ENCODE data around the gene ERMAP.
A peak's percentile ranks its signal among the peaks of the same experiment; 100 is the strongest.
"Not testable (repeated sequence)": the region's sequence is repeated elsewhere in the genome, so short reads cannot be mapped to it uniquely, and the experiment has no call there.

Gene ERMAP

DNA sequence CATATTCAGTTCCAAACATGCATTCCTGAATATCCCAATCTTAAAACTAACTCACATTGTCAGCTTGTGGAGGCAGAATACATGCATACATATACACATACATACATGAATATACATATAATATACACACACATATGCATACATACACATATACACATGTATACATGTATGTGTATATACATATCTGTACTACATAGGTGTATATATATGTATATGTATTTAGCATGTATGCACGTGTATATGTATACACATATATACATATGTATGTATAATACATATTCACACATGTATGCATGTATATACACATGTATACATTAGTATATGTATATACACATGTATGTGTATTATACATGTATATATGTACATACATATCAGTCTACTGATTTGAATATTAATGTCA lies 28.3 kb downstream of the ERMAP start:
- no peak for DNase-seq (ENCODE audit: low read depth)

DNA sequence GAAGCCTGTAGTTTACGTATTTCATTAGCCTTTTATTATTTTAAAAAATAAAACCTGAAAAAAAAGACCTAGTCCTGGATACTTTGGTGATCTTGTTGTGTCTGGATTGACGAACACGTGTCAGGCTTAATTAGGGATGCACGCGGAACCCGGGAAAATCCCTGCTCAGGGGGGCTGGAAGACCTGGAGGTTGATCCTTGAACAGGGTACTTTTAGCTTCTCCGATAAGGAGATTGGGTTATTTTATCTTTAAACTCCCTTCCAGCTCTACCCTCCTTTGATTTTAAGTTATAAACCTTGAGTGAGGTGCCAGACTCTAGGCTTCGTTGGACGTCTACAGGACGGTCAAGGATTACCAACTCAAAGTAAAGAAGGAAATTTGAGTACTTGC lies 28.9 kb downstream of the ERMAP start:
- no peak for DNase-seq (ENCODE audit: low read depth)

DNA sequence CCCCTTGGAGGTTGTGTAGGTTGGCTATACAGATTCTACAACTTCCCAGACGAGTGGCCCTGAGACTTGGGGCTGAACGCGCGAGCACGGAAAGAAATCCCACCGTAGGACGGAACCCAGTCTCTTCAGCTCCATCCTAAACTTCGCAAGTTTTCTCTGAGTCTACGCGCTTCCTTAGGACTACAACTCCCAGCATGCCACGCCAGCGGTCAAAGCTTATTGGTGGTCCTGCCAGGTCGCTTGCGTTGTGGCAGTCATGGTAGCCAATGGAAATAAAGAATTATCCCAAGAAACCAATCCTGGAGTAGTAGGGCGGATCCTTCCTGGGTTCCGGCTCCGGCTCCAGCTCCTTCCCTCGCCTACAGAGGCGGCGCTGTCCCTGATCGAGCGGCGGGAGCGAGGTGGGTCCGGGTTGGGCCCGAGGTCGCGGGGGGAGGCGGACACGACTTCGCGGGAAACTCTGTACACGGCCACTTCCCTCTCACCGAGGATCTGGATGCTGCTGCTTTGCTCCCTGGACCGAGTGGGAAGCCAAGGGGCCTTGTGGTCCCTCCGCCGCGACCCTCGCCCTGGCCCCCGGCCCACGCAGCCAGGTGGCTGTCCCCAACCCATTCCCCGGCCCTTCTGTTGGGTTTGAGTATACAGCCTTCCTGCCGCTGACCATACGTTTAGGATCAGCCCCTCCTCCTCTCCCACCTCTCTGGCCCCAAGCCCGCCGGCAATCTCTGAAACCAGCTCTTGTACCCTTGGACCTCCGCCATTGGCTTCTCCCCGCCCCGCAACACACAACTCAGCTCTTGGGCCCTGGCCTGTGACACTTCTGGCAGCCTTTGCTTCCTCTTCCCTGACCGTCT lies 29.6 kb downstream of the ERMAP start, which contains the start of gene ZNF691:
ZNF691 (plus strand) TSS at position 357 of the 854 bp plus-strand sequence. CDS start 3,046 bp downstream, outside the sequence.
- peak; percentile 96 for DNase-seq (ENCODE audit: low read depth)

DNA sequence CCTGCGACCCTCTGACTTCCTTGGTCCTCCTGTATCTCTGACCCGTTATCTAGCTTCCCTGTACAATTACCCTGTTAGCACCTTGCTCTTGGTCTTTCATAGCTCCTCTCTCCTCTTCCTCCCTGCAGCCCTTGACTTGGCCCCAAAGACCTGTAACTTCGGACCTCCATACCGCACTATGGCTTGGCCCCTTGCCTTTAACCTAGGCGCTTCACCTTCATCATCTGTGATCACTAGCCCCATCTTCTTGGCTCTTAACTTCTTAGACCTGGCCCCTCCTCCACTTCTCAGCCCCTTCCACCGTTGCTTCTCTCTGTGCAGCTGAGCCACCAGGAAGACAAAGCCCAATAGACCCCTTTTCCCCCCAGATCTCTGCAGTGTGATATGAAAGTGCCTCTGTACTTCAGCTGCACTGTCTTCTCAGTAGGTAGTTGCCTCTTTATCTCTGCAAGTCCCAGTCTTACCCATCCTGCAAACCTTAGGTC lies 30.2 kb downstream of the ERMAP start:
- no peak for DNase-seq (ENCODE audit: low read depth)

DNA sequence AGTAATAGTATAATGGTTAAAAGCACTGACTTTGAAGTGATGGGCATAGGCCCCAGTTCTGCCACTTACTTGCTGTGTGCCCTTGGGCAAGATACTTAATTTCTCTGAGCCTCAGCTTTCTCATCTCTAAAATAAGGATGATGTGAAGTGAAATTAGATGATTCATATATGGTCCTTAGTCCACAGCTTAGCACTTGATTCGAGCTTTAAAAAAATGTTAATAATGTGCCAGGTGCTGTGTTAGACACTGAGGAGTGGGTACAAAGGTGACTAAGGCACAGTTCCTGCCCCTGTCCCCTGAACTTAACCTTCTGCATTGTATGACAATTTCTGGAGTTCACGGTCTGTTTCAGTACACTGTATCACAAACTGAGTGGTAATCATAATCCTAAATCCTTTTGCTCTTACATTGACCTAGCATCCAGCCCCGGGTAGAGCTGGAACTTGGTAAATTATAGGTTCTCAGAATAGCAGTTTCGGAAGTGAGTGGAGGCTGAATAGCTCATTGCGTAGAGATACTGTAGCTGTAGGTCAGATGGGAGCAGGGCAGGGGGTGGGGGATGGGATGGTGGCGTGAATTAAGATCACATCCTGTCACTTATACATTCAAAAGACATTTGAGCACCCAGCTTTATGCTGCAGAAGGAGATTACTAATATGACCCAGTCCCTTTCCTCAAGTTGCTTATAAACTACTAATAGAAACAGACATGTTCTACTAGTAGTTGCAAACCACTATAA lies 31.0 kb downstream of the ERMAP start:
- no peak for DNase-seq (ENCODE audit: low read depth)

DNA sequence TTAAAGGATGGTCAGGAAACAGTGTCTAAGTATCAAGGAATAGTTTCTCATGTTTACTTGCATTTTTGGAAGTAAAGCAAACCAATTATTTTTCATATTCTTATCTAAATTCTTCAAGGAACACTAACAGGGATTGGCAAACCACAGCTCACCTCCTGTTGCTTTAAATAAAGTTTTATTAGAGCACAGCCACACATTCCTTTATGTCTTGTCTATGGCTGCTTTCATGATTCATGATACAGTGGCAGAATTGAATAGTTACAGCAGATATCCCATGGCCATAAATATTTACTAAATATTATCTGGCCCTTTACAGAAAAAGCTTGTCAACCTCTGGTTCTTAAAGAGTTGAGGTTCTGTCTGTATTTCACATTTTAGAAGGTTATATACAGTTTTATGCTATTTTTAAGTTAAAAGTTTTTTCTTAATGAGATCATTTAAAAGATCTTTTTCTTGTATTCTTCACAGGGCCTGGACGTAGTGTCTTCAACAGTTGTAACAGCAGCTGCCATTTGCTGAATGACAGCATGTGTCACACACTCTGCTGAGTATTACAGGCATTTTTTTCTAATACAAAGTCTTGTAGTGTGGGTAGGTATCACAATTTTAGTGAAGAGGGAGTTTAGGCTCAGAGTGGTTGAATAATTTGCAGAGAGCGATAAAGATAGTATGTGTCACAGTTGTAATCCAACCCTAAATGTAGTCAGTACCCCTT lies 32.1 kb downstream of the ERMAP start:
- DNase-seq (ENCODE audit: low read depth): no peak

DNA sequence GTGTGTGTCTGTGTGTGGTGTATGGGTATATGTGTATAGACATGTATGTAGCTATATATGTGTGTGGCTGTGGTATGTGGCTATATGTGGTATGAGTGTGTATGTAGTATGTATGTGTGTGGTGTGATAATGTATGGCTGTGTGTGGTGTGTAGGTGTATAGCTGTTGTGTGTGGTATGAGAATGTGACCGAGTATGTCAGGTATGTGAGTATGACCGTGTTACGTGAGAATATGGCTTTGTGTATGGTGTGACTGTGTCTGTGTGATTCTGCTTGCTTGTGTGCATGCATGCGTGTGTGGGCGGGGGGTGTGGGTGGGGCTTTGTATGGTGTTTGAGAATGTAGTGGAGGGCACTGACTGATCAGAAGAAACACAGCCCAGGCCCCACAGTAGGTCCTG lies 33.0 kb downstream of the ERMAP start:
- no peak for DNase-seq (ENCODE audit: low read depth)

DNA sequence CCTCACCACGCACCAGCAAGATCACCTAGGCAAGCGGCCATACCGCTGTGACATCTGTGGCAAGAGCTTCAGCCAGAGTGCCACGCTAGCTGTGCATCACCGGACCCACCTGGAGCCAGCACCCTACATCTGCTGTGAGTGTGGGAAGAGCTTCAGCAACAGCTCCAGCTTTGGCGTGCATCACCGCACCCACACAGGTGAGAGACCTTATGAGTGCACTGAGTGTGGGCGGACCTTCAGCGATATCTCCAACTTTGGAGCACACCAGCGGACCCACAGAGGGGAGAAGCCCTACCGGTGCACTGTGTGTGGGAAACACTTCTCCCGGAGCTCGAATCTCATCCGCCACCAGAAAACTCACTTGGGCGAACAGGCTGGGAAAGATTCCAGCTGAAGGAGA lies 34.5 kb downstream of the ERMAP start:
- DNase-seq (ENCODE audit: low read depth): no peak

DNA sequence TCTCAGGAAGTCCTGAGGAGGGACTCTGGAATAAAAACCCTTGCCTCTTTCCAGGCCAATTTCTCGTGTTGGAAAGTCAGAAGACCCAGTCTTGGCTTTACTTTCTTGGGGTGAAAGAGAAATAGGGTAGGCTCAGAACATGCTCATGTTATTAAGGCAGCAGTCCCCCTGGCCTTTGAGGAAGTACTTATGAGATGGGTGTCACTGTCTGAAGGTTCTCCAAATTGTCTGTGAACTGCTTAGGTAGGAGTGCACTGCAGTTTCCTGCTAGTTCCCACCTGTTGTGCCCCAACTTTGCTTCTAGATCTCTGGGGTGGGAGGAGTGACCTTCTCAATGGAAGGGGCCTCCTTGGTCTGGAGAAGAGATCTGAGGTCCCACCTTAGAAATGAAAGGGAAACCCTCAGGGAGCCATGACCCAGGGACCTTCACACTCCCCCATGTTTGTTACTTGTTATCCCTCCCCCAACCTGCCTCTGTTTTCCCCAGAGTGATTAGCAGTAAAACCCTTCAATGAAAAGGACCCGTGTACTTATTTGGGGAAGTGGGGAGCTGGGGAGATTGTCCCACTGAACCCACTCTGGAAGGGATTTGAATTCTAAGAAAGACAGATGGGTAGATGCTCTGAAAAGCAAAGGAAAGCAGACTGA lies 35.2 kb downstream of the ERMAP start:
- no peak for DNase-seq (ENCODE audit: low read depth)

DNA sequence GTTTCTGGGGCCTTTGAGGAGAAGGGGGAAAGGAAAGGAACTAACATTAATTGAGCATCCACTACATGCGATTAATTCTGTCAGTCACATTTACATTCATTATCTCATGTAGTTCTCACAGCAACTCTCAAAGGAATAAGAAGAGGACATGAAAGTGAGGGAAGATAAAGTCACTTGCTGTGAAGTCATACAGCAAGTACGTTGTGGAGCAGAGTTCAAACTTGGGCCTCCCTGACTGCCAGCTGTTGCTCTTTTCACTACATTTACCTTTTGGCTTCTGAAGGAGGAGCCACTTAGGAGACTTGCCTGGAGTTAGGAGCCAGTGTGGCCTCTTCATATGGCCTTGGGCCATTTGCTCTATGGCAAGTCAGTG lies 35.7 kb downstream of the ERMAP start:
- DNase-seq (ENCODE audit: low read depth): no peak

DNA sequence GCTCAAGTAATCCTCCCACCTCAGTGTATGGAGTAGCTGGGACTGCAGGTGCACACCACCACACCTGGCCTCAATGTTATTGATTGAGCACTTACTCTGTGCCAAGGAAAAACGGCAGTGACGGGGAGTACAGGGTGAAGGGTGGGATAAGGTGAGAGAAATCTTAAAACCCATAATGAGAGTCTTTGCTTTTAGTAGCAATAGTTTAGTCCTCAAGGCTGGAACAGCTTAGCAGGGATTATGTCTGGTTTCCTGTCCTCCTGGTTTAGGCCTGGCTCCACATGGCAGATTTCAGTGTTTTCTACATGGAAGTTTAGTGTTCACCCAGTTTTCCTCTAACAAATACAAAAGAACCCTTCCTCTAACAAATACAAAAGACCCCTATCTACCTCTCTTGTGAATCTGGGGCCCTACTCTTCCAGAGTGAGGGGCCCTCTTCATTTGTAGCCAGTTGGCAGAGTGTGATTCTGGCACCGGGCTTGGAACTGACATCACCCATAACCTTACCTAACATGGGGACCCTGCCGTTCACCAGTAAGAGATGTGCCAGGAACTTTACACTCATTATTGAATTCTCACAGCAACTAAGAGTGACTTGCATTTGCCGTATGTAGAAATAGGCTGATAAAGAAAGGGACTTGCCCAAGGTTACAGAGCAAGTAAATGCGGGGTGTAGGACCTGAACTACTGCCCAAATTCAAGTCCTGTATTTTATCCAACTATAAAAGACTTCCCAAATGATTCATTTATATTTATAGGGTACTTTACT lies 36.4 kb downstream of the ERMAP start:
- DNase-seq (ENCODE audit: low read depth): no peak

DNA sequence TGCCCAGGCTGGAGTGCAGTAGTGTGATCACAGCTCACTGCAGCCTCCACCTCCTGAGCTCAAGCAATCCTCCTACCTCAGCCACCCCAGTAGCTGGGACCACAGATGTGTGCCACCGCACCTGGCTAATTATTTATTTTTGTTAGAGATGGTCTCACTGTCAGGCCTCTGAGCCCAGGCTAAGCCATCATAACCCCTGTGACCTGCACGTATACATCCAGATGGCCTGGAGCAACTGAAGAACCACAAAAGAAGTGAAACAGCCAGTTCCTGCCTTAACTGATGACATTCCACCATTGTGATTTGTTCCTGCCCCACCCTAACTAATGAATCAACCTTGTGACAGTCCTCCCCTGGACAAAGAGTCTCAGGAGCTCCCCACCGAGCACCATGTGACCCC lies 39.6 kb downstream of the ERMAP start:
- not testable (repeated sequence) for DNase-seq (ENCODE audit: low read depth)

DNA sequence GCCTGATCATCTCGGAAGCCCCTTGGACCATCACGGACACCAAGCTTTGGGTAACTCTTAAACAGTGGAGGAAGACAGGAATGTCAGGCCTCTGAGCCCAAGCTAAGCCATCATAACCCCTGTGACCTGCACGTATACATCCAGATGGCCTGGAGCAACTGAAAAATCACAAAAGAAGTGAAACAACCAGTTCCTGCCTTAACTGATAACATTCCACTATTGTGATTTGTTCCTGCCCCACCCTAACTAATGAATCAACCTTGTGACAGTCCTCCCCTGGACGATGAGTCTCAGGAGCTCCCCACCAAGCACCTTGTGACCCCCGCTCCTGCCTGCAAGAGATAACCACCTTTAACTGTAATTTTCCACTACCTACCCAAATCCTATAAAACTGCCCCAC lies 42.4 kb downstream of the ERMAP start:
- not testable (repeated sequence) for DNase-seq (ENCODE audit: low read depth)

DNA sequence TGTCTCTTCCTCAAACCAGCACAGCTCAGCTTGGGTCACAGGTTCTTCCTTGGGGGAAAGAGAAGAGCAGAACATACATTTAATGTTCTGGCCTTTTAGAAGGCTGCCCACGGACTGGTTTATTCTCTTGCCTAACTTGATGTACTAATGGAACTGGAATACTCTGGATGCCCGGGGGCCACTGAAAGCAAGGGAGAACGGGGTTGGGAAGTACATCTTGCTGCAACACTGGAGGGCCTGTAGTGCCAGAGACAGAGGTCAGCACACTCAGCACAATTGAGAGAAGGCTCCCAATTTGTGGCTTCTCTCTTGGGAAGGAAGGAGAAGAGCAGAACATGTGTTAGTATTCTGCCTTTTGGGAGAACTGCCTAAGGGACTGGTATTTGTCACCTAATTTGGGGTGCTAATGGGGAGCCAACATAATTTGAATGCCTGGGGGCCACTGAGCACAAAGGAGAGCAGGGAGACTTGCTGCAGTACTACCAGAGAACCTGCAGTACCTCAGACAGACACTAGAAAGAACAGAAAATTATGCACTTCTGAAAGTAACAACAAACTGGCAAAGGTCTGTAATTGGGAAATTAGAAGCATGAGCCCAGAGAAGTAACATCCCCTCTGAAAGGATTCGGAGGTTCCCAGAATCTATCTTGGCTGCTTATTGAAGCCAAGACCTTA lies 43.6 kb downstream of the ERMAP start:
- no peak for DNase-seq (ENCODE audit: low read depth)

DNA sequence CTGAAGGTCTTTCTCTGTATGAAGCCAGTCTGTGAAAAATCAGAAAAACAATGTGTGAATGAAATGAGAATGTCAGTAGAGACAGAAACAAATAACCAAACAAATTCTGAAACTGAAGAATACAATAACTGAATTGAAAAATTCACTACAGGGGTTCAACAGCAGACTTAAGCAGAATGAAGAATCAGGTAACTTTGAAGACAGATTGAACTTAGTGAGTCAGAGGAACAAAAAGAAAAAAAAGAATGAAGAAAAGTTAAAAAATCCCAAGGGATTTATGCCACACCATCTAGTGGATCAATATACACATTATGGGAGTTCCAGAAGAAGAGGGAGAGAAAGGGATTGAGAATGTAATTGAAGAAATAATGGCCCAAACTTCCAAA lies 44.1 kb downstream of the ERMAP start:
- DNase-seq (ENCODE audit: low read depth): no peak

DNA sequence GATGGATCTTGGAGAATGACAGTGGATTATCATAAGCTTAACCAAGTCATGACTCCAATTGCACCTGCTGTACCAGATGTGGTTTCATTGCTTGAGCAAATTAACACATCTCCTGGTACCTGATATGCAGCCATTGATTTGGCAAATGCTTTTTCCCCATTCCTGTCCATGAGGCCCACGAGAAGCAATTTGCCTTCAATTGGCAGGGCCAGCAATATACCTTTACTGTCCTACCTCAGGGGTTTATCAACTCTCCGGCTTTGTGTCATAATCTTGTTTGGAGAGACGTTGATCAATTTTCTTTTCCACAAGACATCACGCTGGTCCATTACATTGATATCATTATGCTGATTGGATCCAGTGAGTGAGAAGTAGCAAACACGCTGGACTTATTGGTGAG lies 49.6 kb downstream of the ERMAP start:
- no peak for DNase-seq (ENCODE audit: low read depth)

DNA sequence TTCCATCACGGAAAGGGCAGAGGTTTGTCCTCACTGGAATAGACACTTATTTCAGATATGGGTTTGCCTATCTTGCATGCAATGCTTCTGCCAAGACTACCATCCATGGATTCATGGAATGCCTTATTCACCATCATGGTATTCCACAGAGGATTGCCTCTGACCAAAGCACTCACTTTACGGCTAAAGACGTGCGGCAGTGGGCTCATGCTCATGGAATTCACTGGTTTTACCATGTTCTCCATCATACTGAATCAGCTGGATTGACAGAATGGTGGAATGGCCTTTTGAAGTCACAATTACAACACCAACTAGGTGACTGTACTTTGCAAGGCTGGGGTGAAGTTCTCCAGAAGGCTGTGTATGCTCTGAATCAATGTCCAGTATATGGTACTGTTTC lies 51.5 kb downstream of the ERMAP start:
- DNase-seq (ENCODE audit: low read depth): not testable (repeated sequence)

DNA sequence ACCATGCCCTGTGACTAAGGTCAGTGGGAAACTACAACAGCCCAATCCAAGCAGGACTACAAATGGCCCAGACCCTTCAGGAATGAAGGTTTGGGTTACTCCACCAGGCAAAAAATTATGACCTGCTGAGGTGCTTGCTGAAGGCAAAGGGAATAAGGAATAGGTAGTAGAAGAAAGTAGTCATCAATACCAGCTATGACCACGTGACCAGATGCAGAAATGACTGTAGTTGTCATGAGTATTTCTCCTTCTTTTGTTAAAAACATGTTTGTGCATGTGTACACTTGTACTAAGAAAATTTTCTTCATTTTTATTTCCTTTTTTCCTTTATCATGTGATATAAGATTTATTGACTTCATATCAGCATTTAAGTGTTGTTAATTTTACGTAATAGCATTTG lies 52.3 kb downstream of the ERMAP start:
- not testable (repeated sequence) for DNase-seq (ENCODE audit: low read depth)

DNA sequence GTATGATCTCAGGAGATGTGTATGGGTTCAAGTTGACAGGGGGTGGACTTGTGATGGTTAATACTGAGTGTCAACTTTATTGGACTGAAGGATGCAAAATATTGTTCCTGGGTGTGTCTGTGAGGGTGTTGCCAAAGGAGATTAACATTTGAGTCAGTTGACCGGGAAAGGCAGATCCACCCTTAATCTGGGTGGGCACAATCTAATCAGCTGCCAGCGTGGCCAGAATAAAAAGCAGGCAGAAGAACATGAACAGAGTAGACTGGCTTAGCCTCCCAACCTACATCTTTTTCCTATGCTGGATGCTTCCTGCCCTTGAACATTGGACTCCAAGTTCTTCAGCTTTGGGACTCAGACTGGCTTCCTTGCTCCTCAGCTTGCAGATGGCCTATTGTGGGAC lies 52.8 kb downstream of the ERMAP start:
- DNase-seq (ENCODE audit: low read depth): not testable (repeated sequence)

DNA sequence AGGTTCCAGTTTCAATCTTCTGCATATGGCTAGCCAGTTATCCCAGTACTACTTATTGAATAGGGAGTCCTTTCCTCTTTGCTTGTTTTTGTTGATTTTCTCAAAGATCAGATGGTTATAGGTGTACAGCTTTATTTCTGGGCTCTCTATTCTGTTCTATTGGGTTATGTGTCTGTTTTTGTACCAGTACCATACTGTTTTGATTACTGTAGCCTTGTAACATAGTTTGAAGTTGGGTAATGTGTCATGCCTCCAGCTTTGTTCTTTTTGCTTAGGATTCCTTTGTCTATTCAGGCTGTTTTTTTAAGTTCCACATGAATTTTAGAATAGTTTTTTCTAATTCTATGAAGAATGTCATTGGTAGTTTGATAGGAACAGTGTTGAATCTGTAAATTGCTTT lies 56.2 kb downstream of the ERMAP start:
- DNase-seq (ENCODE audit: low read depth): not testable (repeated sequence)

DNA sequence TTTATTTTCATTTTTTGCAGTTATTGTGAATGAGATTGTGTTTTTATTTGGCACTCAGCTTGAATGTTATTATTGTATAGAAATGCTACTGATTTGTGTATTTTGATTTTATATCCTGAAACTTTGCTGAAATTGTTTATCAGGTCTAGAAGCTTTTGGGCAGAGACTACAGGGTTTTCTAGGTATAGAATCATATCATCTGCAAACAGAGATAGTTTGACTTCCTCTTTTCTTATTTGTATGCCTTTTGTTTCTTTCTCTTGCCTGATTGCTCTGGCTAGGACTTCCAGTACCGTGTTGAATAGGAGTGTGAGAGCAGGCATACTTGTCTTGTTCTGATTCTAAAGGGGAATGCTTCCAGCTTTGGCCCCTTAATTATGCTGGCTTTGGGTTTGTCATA lies 56.7 kb downstream of the ERMAP start:
- DNase-seq (ENCODE audit: low read depth): no peak

Measured in fibroblast of gingiva (primary cell).